WTC11 (cell line): ENCODE measurements around the gene PRSS8. TPM values are rescaled to one million over a fixed set of nuclear protein-coding genes. Genes with fewer than 3 reads are reported as not detected.
A peak's percentile ranks its signal among the peaks of the same experiment; 100 is the strongest.

Experiments used
- ATAC-seq: fragments of 200-7000 bp; cut with Tn5 transposase; 2 replicates; pipeline ENCODE4 v1.10.0; 2021; ENCODE audit warnings: mild to moderate bottlenecking, moderate library complexity
- CTCF ChIA-PET: fragments of 300-600 bp; sonication (Branson Sonifier 250); formaldehyde crosslinking; loops from one replicate; lab custom pipeline; 2021; ENCODE audit warnings: antibody characterized with exemption; lab: Charles Lee
- POLR2A ChIA-PET: fragments of 350-600 bp; sonication (Branson Sonifier 250); formaldehyde crosslinking; loops from one replicate; lab custom pipeline; 2021; ENCODE audit warnings: antibody characterized with exemption; lab: Charles Lee
- DNase-seq: peaks from one replicate; pipeline ENCODE4 v3.0.0; 2021; ENCODE audit warnings: low spot score
- H3K27ac Mint-ChIP-seq: 2 replicates; pipeline ENCODE4 v1.8.0; 2021; ENCODE audit warnings: mixed read lengths
- H3K27me3 Mint-ChIP-seq: 2 replicates; pipeline ENCODE4 v1.8.0; 2021; ENCODE audit warnings: low read depth, mild to moderate bottlenecking, moderate library complexity, mixed read lengths
- H3K36me3 Mint-ChIP-seq: 2 replicates; pipeline ENCODE4 v1.8.0; 2021; ENCODE audit warnings: mixed read lengths
- H3K4me1 Mint-ChIP-seq: 2 replicates; pipeline ENCODE4 v1.8.0; 2022; ENCODE audit warnings: mixed read lengths
- H3K4me3 Mint-ChIP-seq: 2 replicates; pipeline ENCODE4 v1.8.0; 2021; ENCODE audit warnings: mild to moderate bottlenecking, moderate library complexity, mixed read lengths
- H3K9me3 Mint-ChIP-seq: 2 replicates; pipeline ENCODE4 v1.8.0; 2021; ENCODE audit warnings: mixed read lengths
- AFF4 ChIP-seq: sonication (generic); formaldehyde crosslinking; IDR thresholded peaks from 2 replicates; pipeline ENCODE4 v1.8.1; 2023; ENCODE audit warnings: mild to moderate bottlenecking, missing genetic modification reagents, borderline replicate concordance
- E2F5 ChIP-seq: sonication (generic); formaldehyde crosslinking; IDR thresholded peaks from 2 replicates; pipeline ENCODE4 v1.8.1; 2022; ENCODE audit warnings: mild to moderate bottlenecking, moderate library complexity, missing genetic modification reagents
- ESRRA ChIP-seq: sonication (generic); formaldehyde crosslinking; IDR thresholded peaks from 2 replicates; pipeline ENCODE4 v1.8.1; 2022; ENCODE audit warnings: mild to moderate bottlenecking, missing genetic modification reagents, borderline replicate concordance
- FOXK1 ChIP-seq: sonication (generic); formaldehyde crosslinking; IDR thresholded peaks from 2 replicates; pipeline ENCODE4 v1.8.0; 2022; ENCODE audit warnings: mild to moderate bottlenecking, moderate library complexity, missing genetic modification reagents
- GRHL2 ChIP-seq: fragments of 250-450 bp; sonication (Bioruptor Pico); IDR thresholded peaks from 2 replicates; pipeline ENCODE4 v1.8.0; 2022; ENCODE audit warnings: mild to moderate bottlenecking, moderate library complexity; ENCODE audit not compliant: insufficient replicate concordance, severe bottlenecking
- ZNF121 ChIP-seq: sonication (generic); formaldehyde crosslinking; IDR thresholded peaks from 2 replicates; pipeline ENCODE4 v1.8.0; 2023; ENCODE audit warnings: missing genetic modification reagents
- ZNF423 ChIP-seq: fragments of 250-450 bp; sonication (Bioruptor Pico); IDR thresholded peaks from 2 replicates; pipeline ENCODE4 v2.1.2; 2022; ENCODE audit warnings: mild to moderate bottlenecking, moderate library complexity
- total RNA-seq: library from RNA; stranded (reverse); gene quantifications from 3 replicates; pipeline ENCODE4 v1.2.3, GENCODE V29; 2021
- TF ChIP-seq, protein P1 (sequence below): sonication (generic); formaldehyde crosslinking; IDR thresholded peaks from 2 replicates; pipeline ENCODE4 v1.8.1; 2023; ENCODE audit warnings: mild to moderate bottlenecking, moderate library complexity, missing genetic modification reagents
- TF ChIP-seq, protein P2 (sequence below): fragments of 250-450 bp; sonication (Bioruptor Pico); conservative IDR thresholded peaks from 2 replicates; pipeline ENCODE4 v1.9.0; 2021; ENCODE audit warnings: mild to moderate bottlenecking
- TF ChIP-seq, protein P3 (sequence below): sonication (generic); formaldehyde crosslinking; IDR thresholded peaks from 2 replicates; pipeline ENCODE4 v1.8.0; 2022; ENCODE audit warnings: mild to moderate bottlenecking, missing genetic modification reagents
- TF ChIP-seq, protein P4 (sequence below): sonication (generic); formaldehyde crosslinking; IDR thresholded peaks from 2 replicates; pipeline ENCODE4 v1.8.0; 2022; ENCODE audit warnings: mild to moderate bottlenecking, missing genetic modification reagents

The PRSS8 gene
- total RNA-seq, 1 experiment from 2014 or later, result 78.8 TPM

DNA sequence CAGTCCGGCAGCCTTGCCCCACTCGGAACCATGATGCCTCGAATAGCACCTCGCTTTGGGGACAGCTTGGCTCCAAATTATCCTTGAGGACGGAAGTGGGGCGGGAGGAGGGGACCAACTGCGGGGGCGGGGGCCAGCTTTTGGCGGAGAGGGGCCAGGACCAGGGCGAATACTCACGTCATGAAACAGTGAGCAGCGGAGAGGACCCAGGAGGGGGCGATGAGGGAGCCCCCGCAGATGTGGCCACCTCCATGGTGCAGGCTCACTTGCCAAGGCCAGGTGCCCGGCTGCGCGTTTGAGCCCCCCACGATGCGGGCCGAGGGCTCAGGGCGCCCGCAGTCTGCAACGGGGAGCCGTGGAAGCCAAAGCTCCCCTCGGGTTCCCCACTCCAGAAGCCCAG lies 13.4 kb upstream of the PRSS8 start (continued):
- TF ChIP-seq, protein P1, sequence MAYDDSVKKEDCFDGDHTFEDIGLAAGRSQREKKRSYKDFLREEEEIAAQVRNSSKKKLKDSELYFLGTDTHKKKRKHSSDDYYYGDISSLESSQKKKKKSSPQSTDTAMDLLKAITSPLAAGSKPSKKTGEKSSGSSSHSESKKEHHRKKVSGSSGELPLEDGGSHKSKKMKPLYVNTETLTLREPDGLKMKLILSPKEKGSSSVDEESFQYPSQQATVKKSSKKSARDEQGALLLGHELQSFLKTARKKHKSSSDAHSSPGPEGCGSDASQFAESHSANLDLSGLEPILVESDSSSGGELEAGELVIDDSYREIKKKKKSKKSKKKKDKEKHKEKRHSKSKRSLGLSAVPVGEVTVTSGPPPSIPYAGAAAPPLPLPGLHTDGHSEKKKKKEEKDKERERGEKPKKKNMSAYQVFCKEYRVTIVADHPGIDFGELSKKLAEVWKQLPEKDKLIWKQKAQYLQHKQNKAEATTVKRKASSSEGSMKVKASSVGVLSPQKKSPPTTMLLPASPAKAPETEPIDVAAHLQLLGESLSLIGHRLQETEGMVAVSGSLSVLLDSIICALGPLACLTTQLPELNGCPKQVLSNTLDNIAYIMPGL, result no peak
- TF ChIP-seq ZNF423 (CRISPR knock-in tag) (no peak), E2F5 (CRISPR knock-in tag) (no peak)
- TF ChIP-seq, protein P2, sequence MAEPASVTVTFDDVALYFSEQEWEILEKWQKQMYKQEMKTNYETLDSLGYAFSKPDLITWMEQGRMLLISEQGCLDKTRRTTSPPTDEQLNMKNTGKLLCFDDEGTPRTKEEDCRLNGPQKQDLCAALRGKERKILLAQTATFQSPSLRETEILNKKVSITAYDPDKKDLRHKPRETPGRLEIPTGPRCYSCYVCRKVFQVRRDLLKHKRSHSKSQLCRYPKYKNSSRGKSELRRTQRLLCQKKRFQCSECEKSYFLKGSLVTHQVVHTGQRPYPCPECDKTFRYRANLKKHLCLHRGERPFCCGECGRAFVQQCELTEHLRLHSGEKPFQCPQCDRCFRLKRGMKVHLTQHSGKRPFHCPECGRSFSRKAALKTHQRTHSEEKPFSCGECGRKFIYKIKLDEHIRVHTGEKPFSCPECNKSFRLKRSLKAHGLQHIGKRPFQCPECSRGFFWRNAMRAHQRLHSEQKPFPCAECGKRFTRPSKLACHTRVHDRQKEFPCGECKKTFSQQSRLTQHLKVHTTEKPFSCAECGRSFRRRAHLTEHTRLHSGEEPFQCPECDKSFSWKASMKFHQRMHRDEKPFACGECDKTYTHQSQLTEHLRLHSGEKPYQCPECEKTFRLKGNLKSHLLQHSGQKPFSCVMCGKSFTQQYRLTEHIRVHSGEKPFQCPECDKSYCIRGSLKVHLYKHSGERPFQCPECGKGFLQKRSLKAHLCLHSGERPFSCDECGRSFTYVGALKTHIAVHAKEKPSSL (CRISPR knock-in tag), result no peak

DNA sequence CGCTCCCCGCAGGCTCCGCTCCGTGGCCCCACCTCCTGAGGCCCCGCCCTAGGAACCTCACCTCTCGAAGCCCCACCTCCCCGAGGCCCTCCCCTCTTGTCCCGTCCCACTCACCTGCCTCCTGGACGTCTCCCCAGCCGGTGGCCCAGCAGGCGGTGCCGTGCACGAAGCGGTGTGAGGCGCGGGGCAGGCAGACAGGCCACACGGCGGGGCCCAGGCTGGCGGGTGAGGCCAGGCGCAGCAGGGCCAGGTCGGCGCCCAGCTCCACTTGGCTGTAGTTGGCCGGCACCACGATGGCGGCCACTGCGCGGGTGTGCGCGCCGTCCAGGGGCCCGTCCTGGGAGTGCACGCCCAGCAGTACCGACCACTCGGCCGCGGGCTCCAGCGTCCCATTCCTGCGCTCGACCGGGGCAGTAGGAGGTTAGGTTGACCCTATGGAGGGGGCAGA lies 12.8 kb upstream of the PRSS8 start:
- Mint-ChIP-seq H3K27ac (no peak overlapping the region), H3K4me3 (peak overlapping the region; percentile 74), H3K27me3 (peaks cover 45% of the 10 kb centered on the region), H3K4me1 (peaks cover 20% of the 10 kb centered on the region), H3K9me3 (no peaks in the 10 kb centered on the region), H3K36me3 (no peaks in the 10 kb centered on the region)
- DNase-seq (peak; percentile 77), ATAC-seq (peak; percentile 86)
- CTCF ChIA-PET, result interaction anchor here (0.6 to 1.5 kb wide), 4 partner anchors 17 to 307 kb away, joined by 3 to 4 read pairs (median 4); partner anchors contain the start of genes HSD3B7, ZNF646 and ZNF668
- POLR2A ChIA-PET, result interaction anchor here (0.6 to 1.9 kb wide), 4 partner anchors 14 to 45 kb away, joined by 3 to 7 read pairs (median 4); partner anchors contain the start of genes FUS and KAT8
- TF ChIP-seq AFF4, result no peak
- no peak for TF ChIP-seq FOXK1 (CRISPR knock-in tag)
- TF ChIP-seq, protein P3, sequence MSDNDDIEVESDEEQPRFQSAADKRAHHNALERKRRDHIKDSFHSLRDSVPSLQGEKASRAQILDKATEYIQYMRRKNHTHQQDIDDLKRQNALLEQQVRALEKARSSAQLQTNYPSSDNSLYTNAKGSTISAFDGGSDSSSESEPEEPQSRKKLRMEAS, result peak; percentile 67; the same call in 1 of the 2 replicates
- TF ChIP-seq ZNF121 (CRISPR knock-in tag), result peak; percentile 68; the same call in 1 of the 2 replicates
- peak; percentile 72 for TF ChIP-seq ZNF423 (CRISPR knock-in tag)
- TF ChIP-seq GRHL2, result no peak
- TF ChIP-seq, protein P4, sequence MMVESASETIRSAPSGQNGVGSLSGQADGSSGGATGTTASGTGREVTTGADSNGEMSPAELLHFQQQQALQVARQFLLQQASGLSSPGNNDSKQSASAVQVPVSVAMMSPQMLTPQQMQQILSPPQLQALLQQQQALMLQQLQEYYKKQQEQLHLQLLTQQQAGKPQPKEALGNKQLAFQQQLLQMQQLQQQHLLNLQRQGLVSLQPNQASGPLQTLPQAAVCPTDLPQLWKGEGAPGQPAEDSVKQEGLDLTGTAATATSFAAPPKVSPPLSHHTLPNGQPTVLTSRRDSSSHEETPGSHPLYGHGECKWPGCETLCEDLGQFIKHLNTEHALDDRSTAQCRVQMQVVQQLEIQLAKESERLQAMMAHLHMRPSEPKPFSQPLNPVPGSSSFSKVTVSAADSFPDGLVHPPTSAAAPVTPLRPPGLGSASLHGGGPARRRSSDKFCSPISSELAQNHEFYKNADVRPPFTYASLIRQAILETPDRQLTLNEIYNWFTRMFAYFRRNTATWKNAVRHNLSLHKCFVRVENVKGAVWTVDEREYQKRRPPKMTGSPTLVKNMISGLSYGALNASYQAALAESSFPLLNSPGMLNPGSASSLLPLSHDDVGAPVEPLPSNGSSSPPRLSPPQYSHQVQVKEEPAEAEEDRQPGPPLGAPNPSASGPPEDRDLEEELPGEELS (CRISPR knock-in tag), result peak; percentile 13; the same call in 1 of the 2 replicates
- TF ChIP-seq ESRRA (CRISPR knock-in tag), result 0 out of 2 replicates have a peak, but pooled peaks have one; percentile 23
- TF ChIP-seq, all 79 proteins: peak for 5
